Hematopoietic multipotent progenitor cell treated with erythropoietin and hydrocortisone succinate and interleukin-3 and kit ligand, for 4 days (in vitro differentiated cells): ENCODE data around the gene DOCK2.

ENCODE experiments used
- DNase-seq: peaks from one replicate; pipeline ENCODE4 v3.0.0-alpha.2; 2015

DOCK2 gene

GRCh38 chr5:169875091-169875728 is 238.1 kb downstream of the DOCK2 start:
- peak; percentile 59 for DNase-seq

- DNase-seq, result no peak
These were observed 238.7 kb downstream of the DOCK2 start for GRCh38 chr5:169875731-169876130.

- DNase-seq, result no peak
These were observed 239.3 kb downstream of the DOCK2 start for GRCh38 chr5:169876386-169876785.

- DNase-seq, result peak; percentile 21
These were observed 243.1 kb downstream of the DOCK2 start for GRCh38 chr5:169880012-169880663.

GRCh38 chr5:169880785-169881184 is 243.7 kb downstream of the DOCK2 start:
- DNase-seq, result peak; percentile 12

- DNase-seq, result peak; percentile 24
These were observed 244.7 kb downstream of the DOCK2 start for GRCh38 chr5:169881702-169882303.

GRCh38 chr5:169886033-169886432 is 249.0 kb downstream of the DOCK2 start:
- DNase-seq, result no peak

- no peak for DNase-seq
These were observed 249.6 kb downstream of the DOCK2 start for GRCh38 chr5:169886677-169887076.

- no peak for DNase-seq
These were observed 252.5 kb downstream of the DOCK2 start for GRCh38 chr5:169889572-169889971.

- no peak for DNase-seq
These were observed 255.9 kb downstream of the DOCK2 start for GRCh38 chr5:169893010-169893409.

GRCh38 chr5:169893571-169893970 is 256.5 kb downstream of the DOCK2 start:
- DNase-seq, result no peak

GRCh38 chr5:169895926-169896325 is 258.9 kb downstream of the DOCK2 start:
- DNase-seq, result no peak

- no peak for DNase-seq
These were observed 260.4 kb downstream of the DOCK2 start for GRCh38 chr5:169897481-169897880.

GRCh38 chr5:169901896-169902295 is 264.8 kb downstream of the DOCK2 start:
- peak; percentile 43 for DNase-seq

GRCh38 chr5:169904059-169904458 is 267.0 kb downstream of the DOCK2 start:
- no peak for DNase-seq

- no peak for DNase-seq
These were observed 267.4 kb downstream of the DOCK2 start for GRCh38 chr5:169904508-169904907.

GRCh38 chr5:169905017-169905416 is 267.9 kb downstream of the DOCK2 start:
- DNase-seq, result no peak

GRCh38 chr5:169906745-169907649 is 269.9 kb downstream of the DOCK2 start:
- no peak for DNase-seq

GRCh38 chr5:169908864-169909263 is 271.8 kb downstream of the DOCK2 start:
- DNase-seq, result no peak

- no peak for DNase-seq
These were observed 272.9 kb downstream of the DOCK2 start for GRCh38 chr5:169909945-169910344.

GRCh38 chr5:169910393-169910792 is 273.3 kb downstream of the DOCK2 start:
- no peak for DNase-seq

GRCh38 chr5:169911448-169912212 is 274.6 kb downstream of the DOCK2 start:
- no peak for DNase-seq

GRCh38 chr5:169913479-169913878 is 276.4 kb downstream of the DOCK2 start:
- no peak for DNase-seq
